Measurements from ENCODE around the gene CLEC7A.

DNA sequence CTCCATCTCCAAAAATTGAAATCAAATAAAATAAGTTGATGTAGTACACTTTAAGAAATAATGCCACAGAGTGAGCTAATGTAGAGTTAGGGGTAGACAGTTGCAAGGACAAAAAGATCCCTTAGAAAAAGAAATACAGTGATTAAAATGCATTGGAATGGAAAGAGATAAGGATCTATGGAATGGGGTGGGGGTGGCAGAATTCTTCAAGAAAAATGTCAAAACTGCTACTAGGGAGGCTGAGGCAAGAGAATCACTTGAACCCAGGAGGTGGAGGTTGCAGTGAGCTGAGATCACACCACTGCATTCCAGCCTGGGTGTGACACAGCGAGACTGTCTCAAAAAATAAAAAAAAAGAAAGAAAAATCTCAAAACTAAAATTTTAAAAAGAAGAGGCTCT is 35.4 kb upstream of the CLEC7A start:
- TF ChIP-seq, protein P1, sequence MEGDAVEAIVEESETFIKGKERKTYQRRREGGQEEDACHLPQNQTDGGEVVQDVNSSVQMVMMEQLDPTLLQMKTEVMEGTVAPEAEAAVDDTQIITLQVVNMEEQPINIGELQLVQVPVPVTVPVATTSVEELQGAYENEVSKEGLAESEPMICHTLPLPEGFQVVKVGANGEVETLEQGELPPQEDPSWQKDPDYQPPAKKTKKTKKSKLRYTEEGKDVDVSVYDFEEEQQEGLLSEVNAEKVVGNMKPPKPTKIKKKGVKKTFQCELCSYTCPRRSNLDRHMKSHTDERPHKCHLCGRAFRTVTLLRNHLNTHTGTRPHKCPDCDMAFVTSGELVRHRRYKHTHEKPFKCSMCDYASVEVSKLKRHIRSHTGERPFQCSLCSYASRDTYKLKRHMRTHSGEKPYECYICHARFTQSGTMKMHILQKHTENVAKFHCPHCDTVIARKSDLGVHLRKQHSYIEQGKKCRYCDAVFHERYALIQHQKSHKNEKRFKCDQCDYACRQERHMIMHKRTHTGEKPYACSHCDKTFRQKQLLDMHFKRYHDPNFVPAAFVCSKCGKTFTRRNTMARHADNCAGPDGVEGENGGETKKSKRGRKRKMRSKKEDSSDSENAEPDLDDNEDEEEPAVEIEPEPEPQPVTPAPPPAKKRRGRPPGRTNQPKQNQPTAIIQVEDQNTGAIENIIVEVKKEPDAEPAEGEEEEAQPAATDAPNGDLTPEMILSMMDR (IDR thresholded peaks at IDR 0.05; ENCODE audit: insufficient read depth, low read length), result no peak
- TF ChIP-seq POLR2AphosphoS5 (IDR thresholded peaks at IDR 0.05; ENCODE audit: low read depth) (no peak), GABPA (IDR thresholded peaks at IDR 0.05; ENCODE audit: low read depth) (no peak), SPI1 (IDR thresholded peaks at IDR 0.05; ENCODE audit: borderline replicate concordance, low read depth) (no peak)
- TF ChIP-seq, protein P2, sequence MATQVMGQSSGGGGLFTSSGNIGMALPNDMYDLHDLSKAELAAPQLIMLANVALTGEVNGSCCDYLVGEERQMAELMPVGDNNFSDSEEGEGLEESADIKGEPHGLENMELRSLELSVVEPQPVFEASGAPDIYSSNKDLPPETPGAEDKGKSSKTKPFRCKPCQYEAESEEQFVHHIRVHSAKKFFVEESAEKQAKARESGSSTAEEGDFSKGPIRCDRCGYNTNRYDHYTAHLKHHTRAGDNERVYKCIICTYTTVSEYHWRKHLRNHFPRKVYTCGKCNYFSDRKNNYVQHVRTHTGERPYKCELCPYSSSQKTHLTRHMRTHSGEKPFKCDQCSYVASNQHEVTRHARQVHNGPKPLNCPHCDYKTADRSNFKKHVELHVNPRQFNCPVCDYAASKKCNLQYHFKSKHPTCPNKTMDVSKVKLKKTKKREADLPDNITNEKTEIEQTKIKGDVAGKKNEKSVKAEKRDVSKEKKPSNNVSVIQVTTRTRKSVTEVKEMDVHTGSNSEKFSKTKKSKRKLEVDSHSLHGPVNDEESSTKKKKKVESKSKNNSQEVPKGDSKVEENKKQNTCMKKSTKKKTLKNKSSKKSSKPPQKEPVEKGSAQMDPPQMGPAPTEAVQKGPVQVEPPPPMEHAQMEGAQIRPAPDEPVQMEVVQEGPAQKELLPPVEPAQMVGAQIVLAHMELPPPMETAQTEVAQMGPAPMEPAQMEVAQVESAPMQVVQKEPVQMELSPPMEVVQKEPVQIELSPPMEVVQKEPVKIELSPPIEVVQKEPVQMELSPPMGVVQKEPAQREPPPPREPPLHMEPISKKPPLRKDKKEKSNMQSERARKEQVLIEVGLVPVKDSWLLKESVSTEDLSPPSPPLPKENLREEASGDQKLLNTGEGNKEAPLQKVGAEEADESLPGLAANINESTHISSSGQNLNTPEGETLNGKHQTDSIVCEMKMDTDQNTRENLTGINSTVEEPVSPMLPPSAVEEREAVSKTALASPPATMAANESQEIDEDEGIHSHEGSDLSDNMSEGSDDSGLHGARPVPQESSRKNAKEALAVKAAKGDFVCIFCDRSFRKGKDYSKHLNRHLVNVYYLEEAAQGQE (IDR thresholded peaks at IDR 0.05; ENCODE audit: insufficient replicate concordance, low read depth), result no peak
